ENCODE data around the gene SMARCD2.
"Not testable (repeated sequence)": the region's sequence is repeated elsewhere in the genome, so short reads cannot be mapped to it uniquely, and the experiment has no call there.

- TF ChIP-seq, protein P1, sequence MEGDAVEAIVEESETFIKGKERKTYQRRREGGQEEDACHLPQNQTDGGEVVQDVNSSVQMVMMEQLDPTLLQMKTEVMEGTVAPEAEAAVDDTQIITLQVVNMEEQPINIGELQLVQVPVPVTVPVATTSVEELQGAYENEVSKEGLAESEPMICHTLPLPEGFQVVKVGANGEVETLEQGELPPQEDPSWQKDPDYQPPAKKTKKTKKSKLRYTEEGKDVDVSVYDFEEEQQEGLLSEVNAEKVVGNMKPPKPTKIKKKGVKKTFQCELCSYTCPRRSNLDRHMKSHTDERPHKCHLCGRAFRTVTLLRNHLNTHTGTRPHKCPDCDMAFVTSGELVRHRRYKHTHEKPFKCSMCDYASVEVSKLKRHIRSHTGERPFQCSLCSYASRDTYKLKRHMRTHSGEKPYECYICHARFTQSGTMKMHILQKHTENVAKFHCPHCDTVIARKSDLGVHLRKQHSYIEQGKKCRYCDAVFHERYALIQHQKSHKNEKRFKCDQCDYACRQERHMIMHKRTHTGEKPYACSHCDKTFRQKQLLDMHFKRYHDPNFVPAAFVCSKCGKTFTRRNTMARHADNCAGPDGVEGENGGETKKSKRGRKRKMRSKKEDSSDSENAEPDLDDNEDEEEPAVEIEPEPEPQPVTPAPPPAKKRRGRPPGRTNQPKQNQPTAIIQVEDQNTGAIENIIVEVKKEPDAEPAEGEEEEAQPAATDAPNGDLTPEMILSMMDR (conservative IDR thresholded peaks at IDR 0.05): not testable (repeated sequence)
- not testable (repeated sequence) for TF ChIP-seq EZH2 (IDR thresholded peaks at IDR 0.05; ENCODE audit: low read depth)
Measured at GRCh38 chr17:63869491-63870291, 27.2 kb upstream of the SMARCD2 start.
